SK-N-SH treated with all-trans-retinoic acid at 6 μM for 48 hours (cell line): Measurements from ENCODE around the gene MRPL48.
A peak's percentile ranks its signal among the peaks of the same experiment; 100 is the strongest.

Experiments used
- ATAC-seq: fragments of 200-7000 bp; cut with Tn5 transposase; 3 replicates; pipeline ENCODE4 v1.9.1; 2020; ENCODE audit warnings: mild to moderate bottlenecking, moderate library complexity
- ARNTL ChIP-seq: fragments of 450-650 bp; formaldehyde crosslinking; IDR thresholded peaks from 2 replicates; pipeline ENCODE4 v1.5.0; 2020; ENCODE audit warnings: low read depth, mild to moderate bottlenecking, moderate library complexity, borderline replicate concordance
- CSDC2 ChIP-seq: fragments of 250-450 bp; sonication (Bioruptor Pico); IDR thresholded peaks from 2 replicates; pipeline ENCODE4 v1.5.0; 2020; ENCODE audit warnings: mild to moderate bottlenecking, moderate library complexity
- GLIS3 ChIP-seq: fragments of 250-450 bp; sonication (Bioruptor Pico); IDR thresholded peaks from 2 replicates; pipeline ENCODE4 v1.5.0; 2020; ENCODE audit warnings: mild to moderate bottlenecking, moderate library complexity
- ISL1 ChIP-seq: fragments of 250-450 bp; sonication (Bioruptor Pico); IDR thresholded peaks from 2 replicates; pipeline ENCODE4 v2.1.2; 2022; ENCODE audit warnings: mild to moderate bottlenecking, moderate library complexity
- OSR1 ChIP-seq: fragments of 250-450 bp; sonication (Bioruptor Pico); IDR thresholded peaks from 2 replicates; pipeline ENCODE4 v1.8.0; 2022; ENCODE audit warnings: moderate library complexity, mild to moderate bottlenecking, inconsistent platforms
- PATZ1 ChIP-seq: fragments of 250-450 bp; sonication (Bioruptor Pico); IDR thresholded peaks from 2 replicates; pipeline ENCODE4 v1.8.0; 2020; ENCODE audit warnings: mild to moderate bottlenecking, moderate library complexity, borderline replicate concordance
- PPARA ChIP-seq: fragments of 250-450 bp; sonication (Bioruptor Pico); IDR thresholded peaks from 2 replicates; pipeline ENCODE4 v1.5.0; 2020; ENCODE audit warnings: mild to moderate bottlenecking, borderline replicate concordance
- RARB ChIP-seq: fragments of 250-450 bp; sonication (Bioruptor Pico); IDR thresholded peaks from 2 replicates; pipeline ENCODE4 v1.8.0; 2021; ENCODE audit warnings: mild to moderate bottlenecking, moderate library complexity
- SNAI2 ChIP-seq: fragments of 250-450 bp; sonication (Bioruptor Pico); IDR thresholded peaks from 2 replicates; pipeline ENCODE4 v1.5.0; 2020; ENCODE audit warnings: mild to moderate bottlenecking, moderate library complexity
- TCF4 ChIP-seq: fragments of 250-450 bp; sonication (Bioruptor Pico); IDR thresholded peaks from 2 replicates; pipeline ENCODE4 v1.8.0; 2021; ENCODE audit warnings: mild to moderate bottlenecking, moderate library complexity, borderline replicate concordance
- TOX ChIP-seq: fragments of 250-450 bp; sonication (Bioruptor Pico); IDR thresholded peaks from 2 replicates; pipeline ENCODE4 v1.8.0; 2021; ENCODE audit warnings: mild to moderate bottlenecking, moderate library complexity, borderline replicate concordance
- TSHZ2 ChIP-seq: fragments of 250-450 bp; sonication (Bioruptor Pico); IDR thresholded peaks from 2 replicates; pipeline ENCODE4 v1.5.0; 2020; ENCODE audit warnings: mild to moderate bottlenecking, moderate library complexity
- ZC3H10 ChIP-seq: fragments of 250-450 bp; sonication (Bioruptor Pico); IDR thresholded peaks from 2 replicates; pipeline ENCODE4 v1.5.1; 2021; ENCODE audit warnings: mild to moderate bottlenecking, moderate library complexity
- ZFP3 ChIP-seq: fragments of 250-450 bp; sonication (Bioruptor Pico); IDR thresholded peaks from 2 replicates; pipeline ENCODE4 v1.5.0; 2020; ENCODE audit warnings: mild to moderate bottlenecking, moderate library complexity
- ZFP30 ChIP-seq: fragments of 450-650 bp; formaldehyde crosslinking; IDR thresholded peaks from 2 replicates; pipeline ENCODE4 v1.5.0; 2022; ENCODE audit warnings: mild to moderate bottlenecking, moderate library complexity
- ZNF565 ChIP-seq: fragments of 450-650 bp; formaldehyde crosslinking; conservative IDR thresholded peaks from 2 replicates; pipeline ENCODE4 v1.5.0; 2020; ENCODE audit warnings: low read depth, mild to moderate bottlenecking, moderate library complexity
- ZNF70 ChIP-seq: fragments of 450-650 bp; formaldehyde crosslinking; IDR thresholded peaks from 2 replicates; pipeline ENCODE4 v1.5.0; 2020; ENCODE audit warnings: mild to moderate bottlenecking, moderate library complexity
- ZNF8 ChIP-seq: fragments of 450-650 bp; formaldehyde crosslinking; IDR thresholded peaks from 2 replicates; pipeline ENCODE4 v1.5.0; 2020; ENCODE audit warnings: mild to moderate bottlenecking, moderate library complexity
- TF ChIP-seq, protein P1 (sequence below): fragments of 250-450 bp; sonication (Bioruptor Pico); IDR thresholded peaks from 2 replicates; pipeline ENCODE4 v1.8.0; 2021; ENCODE audit warnings: low read depth, mild to moderate bottlenecking, moderate library complexity, borderline replicate concordance
- TF ChIP-seq, protein P2 (sequence below): fragments of 250-450 bp; sonication (Bioruptor Pico); IDR thresholded peaks from 2 replicates; pipeline ENCODE4 v1.5.1; 2020; ENCODE audit warnings: low read depth, mild to moderate bottlenecking, moderate library complexity

Gene MRPL48

GRCh38 chr11:73755670-73756069, 32.0 kb upstream of the MRPL48 start:
- TF ChIP-seq ZFP3 (CRISPR knock-in tag) (no peak), OSR1 (no peak), TCF4 (no peak)
- TF ChIP-seq, protein P1, sequence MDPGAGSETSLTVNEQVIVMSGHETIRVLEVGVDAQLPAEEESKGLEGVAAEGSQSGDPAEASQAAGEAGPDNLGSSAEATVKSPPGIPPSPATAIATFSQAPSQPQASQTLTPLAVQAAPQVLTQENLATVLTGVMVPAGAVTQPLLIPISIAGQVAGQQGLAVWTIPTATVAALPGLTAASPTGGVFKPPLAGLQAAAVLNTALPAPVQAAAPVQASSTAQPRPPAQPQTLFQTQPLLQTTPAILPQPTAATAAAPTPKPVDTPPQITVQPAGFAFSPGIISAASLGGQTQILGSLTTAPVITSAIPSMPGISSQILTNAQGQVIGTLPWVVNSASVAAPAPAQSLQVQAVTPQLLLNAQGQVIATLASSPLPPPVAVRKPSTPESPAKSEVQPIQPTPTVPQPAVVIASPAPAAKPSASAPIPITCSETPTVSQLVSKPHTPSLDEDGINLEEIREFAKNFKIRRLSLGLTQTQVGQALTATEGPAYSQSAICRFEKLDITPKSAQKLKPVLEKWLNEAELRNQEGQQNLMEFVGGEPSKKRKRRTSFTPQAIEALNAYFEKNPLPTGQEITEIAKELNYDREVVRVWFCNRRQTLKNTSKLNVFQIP (CRISPR knock-in tag) = no peak
- TF ChIP-seq, all 23 proteins: peak for 0
- ATAC-seq = no peak

DNA sequence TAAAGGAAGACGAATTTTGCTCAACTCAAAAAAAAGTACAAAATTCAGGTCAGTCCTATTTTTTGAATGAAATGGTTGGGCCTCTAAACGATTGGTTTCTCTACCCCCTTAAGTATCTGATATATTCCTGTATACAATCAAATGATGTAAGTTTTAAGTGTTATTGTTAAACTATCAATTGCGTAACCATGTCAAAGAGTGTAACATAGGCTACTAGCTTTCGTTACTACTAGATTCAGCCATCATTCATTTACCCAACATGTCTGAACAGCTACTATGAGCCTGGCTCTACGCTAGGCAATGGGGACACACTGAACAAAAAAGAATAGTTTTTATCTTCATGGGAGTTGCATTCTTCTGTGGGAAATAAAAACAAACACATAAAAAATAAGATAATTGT, 30.1 kb upstream of the MRPL48 start:
- TF ChIP-seq CSDC2 (CRISPR knock-in tag) = no peak
- TF ChIP-seq, all 23 proteins: peak for 0
- ATAC-seq = no peak

- no peak for ATAC-seq
- TF ChIP-seq ZNF565 (CRISPR knock-in tag) (no peak), ZNF8 (no peak)
These were observed 29.2 kb upstream of the MRPL48 start for GRCh38 chr11:73758451-73758850.

GRCh38 chr11:73759610-73760134, 28.0 kb upstream of the MRPL48 start:
- ATAC-seq = peak; percentile 18
- TF ChIP-seq, protein P2, sequence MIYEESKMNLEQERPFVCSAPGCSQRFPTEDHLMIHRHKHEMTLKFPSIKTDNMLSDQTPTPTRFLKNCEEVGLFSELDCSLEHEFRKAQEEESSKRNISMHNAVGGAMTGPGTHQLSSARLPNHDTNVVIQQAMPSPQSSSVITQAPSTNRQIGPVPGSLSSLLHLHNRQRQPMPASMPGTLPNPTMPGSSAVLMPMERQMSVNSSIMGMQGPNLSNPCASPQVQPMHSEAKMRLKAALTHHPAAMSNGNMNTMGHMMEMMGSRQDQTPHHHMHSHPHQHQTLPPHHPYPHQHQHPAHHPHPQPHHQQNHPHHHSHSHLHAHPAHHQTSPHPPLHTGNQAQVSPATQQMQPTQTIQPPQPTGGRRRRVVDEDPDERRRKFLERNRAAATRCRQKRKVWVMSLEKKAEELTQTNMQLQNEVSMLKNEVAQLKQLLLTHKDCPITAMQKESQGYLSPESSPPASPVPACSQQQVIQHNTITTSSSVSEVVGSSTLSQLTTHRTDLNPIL = no peak
- TF ChIP-seq ISL1 (CRISPR knock-in tag) = no peak
- no peak for TF ChIP-seq ZFP3 (CRISPR knock-in tag)
- TF ChIP-seq ARNTL = no peak
- TF ChIP-seq SNAI2 (CRISPR knock-in tag) = no peak
- TF ChIP-seq ZFP30 (CRISPR knock-in tag) = no peak
- no peak for TF ChIP-seq GLIS3 (CRISPR knock-in tag)
- no peak for TF ChIP-seq OSR1
- no peak for TF ChIP-seq ZC3H10 (CRISPR knock-in tag)
- TF ChIP-seq ZNF8 = no peak
- TF ChIP-seq CSDC2 (CRISPR knock-in tag) = no peak
- no peak for TF ChIP-seq TCF4

- TF ChIP-seq PATZ1 (CRISPR knock-in tag) (no peak), TOX (CRISPR knock-in tag) (no peak), OSR1 (no peak), ISL1 (CRISPR knock-in tag) (no peak), TCF4 (no peak), RARB (CRISPR knock-in tag) (no peak), CSDC2 (CRISPR knock-in tag) (no peak), ZNF565 (CRISPR knock-in tag) (no peak), PPARA (CRISPR knock-in tag) (no peak), TSHZ2 (CRISPR knock-in tag) (no peak), SNAI2 (CRISPR knock-in tag) (no peak), ZC3H10 (CRISPR knock-in tag) (no peak), ZFP30 (CRISPR knock-in tag) (no peak), ARNTL (no peak), ZFP3 (CRISPR knock-in tag) (no peak), ZNF70 (CRISPR knock-in tag) (no peak), ZNF8 (no peak)
- TF ChIP-seq, protein P1 (CRISPR knock-in tag) = no peak
- TF ChIP-seq, protein P2 = no peak
- TF ChIP-seq, all 23 proteins: peak for 0
- ATAC-seq = peak; percentile 57
These were observed 27.5 kb upstream of the MRPL48 start for GRCh38 chr11:73760135-73760678.
